Measurements from ENCODE around the gene SULT1C2.

DNA sequence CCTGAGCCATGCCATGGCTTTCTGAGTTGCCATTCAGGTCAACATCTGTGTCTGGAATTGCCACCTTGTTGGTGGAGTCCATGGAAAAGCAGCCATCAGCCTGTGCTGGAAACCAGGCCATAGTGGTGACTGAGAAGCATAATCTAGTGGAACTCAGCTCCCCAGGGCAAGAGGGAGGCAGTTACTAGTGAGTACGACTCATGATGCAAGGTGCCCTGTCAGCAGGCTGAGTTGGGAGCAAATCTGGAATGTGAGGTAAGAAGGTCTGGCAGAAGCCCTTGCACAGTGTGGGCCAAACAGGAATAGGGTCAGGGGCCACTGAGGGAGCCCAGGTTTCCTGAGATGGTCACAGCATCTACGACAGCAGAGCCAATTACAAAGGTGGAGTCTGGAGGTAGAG is 37.1 kb downstream of the SULT1C2 start:
- TF ChIP-seq, protein P1, sequence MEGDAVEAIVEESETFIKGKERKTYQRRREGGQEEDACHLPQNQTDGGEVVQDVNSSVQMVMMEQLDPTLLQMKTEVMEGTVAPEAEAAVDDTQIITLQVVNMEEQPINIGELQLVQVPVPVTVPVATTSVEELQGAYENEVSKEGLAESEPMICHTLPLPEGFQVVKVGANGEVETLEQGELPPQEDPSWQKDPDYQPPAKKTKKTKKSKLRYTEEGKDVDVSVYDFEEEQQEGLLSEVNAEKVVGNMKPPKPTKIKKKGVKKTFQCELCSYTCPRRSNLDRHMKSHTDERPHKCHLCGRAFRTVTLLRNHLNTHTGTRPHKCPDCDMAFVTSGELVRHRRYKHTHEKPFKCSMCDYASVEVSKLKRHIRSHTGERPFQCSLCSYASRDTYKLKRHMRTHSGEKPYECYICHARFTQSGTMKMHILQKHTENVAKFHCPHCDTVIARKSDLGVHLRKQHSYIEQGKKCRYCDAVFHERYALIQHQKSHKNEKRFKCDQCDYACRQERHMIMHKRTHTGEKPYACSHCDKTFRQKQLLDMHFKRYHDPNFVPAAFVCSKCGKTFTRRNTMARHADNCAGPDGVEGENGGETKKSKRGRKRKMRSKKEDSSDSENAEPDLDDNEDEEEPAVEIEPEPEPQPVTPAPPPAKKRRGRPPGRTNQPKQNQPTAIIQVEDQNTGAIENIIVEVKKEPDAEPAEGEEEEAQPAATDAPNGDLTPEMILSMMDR (IDR thresholded peaks at IDR 0.05; ENCODE audit: low read length) = no peak
- no peak for TF ChIP-seq EZH2 (IDR thresholded peaks at IDR 0.05; ENCODE audit: borderline replicate concordance, low read length)

Data from OCI-LY1 (cell line).